LNCAP (cell line): Measurements from ENCODE around the gene TTLL11.

Experiments
- TF ChIP-seq, protein P1 (sequence below): fragments of 450-650 bp; IDR thresholded peaks from 2 replicates; pipeline ENCODE4 v1.5.1; 2017; ENCODE audit warnings: mild to moderate bottlenecking

TTLL11 gene

DNA sequence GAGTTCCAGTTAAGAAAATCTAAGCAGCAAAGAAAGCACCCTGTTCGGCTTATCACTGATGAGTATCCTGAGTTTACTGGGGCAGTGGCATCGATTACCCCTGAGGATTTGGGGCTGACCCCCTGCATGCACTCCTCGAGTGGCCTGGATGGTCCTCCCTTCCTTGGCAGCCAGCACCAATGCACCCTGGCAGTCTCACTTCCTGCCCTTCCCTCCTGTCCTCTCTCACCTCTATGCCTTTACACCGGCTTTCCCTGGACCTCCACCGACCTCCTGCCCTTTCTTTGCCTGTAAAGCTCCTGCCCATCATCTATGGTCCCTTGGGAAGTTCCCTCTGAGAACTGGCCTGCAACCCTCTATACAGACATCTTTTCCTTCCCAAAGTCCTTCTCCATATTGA is 97.1 kb downstream of the TTLL11 start:
- TF ChIP-seq, protein P1, sequence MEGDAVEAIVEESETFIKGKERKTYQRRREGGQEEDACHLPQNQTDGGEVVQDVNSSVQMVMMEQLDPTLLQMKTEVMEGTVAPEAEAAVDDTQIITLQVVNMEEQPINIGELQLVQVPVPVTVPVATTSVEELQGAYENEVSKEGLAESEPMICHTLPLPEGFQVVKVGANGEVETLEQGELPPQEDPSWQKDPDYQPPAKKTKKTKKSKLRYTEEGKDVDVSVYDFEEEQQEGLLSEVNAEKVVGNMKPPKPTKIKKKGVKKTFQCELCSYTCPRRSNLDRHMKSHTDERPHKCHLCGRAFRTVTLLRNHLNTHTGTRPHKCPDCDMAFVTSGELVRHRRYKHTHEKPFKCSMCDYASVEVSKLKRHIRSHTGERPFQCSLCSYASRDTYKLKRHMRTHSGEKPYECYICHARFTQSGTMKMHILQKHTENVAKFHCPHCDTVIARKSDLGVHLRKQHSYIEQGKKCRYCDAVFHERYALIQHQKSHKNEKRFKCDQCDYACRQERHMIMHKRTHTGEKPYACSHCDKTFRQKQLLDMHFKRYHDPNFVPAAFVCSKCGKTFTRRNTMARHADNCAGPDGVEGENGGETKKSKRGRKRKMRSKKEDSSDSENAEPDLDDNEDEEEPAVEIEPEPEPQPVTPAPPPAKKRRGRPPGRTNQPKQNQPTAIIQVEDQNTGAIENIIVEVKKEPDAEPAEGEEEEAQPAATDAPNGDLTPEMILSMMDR: no peak

DNA sequence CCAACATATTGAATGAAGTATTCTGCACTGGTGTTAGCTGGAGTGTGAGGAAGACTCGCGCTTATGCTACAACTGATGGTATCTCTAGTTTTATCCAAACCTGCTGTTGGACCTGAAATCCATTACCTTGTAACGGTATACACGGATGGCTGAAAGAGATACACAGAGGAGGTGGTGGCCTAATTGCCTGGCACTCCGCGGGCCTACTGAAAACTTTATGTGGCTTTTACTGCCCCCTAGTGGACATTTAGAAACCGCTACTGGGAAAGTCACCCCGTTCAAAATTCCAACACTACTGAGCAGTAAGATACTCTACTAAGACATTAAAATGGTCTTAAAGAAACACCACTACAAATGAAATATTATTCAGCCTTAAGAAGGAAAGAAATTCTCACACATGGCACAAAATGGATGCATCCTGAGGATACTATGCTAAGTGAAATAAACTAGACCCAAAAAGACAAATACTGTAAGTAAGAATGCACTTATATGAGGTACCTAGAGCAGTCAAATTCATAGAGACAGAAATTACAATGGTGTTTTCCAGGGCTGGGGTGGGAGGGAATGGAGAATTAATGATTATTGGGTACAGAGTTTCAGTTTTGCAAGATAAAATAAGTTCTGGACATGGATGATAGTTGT is 100.4 kb downstream of the TTLL11 start:
- TF ChIP-seq, protein P1: peak; percentile 71

DNA sequence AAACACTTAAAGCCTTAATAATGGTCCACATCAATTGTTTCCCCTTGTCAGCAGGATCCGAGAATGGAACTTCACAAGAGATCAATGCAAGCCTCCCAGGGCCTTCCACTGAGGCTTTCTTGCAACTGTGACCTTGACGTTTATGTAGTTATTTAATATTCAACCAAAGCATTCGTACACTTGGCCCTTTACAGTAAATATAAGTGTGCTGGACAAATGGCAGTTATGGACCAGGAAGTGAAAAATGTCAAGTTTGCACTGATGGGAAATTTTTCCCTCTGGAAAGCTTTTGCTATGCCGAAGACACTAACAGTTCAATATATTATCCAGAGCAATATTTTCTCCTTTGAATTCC is 101.8 kb downstream of the TTLL11 start:
- TF ChIP-seq, protein P1: no peak

DNA sequence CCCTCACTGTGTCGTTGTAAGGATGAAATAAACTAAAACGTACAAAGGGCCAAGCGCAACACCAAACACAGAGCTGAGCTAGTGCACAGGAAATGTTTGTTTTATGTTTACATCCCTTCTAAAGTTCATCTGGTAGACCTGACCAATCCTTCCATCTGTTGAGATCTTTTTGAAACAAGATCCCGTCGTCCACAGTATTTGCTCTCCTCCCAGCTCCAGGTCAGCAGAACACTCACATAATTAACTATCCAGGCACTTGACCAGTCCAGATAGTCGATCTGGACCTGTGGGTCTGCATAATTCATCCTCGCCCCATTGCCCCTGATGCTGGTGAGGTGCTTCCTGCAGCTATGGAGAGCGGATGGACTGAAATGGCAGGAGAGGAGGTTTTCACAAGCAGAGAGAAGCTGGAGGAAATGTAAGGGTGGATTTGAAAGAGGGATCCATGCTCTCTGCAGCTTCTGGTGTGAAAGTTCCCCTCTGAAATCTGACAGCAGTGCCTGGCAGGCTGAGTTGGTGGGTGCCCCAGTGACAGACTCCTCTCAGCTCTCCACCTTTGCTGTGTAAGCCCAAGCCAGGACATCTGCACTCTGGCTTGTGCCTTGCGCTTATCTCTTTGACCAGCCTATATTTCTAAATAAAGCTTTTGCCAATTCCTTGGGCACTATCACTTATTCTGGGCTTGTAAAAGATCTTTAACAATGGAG is 102.4 kb downstream of the TTLL11 start:
- TF ChIP-seq, protein P1: no peak

DNA sequence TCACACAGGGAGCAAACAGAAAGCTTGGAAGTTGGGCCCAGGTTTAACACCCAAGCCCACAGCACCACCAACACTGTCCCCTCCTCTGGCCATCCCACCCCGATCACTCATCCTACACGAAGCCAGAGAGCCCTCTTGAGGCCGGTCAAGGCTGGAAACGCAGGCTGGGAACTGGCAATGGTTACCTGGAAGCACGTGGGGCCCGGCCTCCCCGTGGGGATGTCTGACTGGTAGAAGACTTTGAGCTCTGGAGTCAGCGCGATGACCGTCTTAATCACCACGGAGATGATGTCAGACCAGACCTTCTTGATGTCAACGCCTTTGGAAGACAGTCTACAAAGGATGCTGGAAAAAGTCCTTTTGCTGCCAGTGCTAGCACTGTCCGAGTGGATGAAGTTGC is 104.1 kb downstream of the TTLL11 start:
- TF ChIP-seq, protein P1: no peak

DNA sequence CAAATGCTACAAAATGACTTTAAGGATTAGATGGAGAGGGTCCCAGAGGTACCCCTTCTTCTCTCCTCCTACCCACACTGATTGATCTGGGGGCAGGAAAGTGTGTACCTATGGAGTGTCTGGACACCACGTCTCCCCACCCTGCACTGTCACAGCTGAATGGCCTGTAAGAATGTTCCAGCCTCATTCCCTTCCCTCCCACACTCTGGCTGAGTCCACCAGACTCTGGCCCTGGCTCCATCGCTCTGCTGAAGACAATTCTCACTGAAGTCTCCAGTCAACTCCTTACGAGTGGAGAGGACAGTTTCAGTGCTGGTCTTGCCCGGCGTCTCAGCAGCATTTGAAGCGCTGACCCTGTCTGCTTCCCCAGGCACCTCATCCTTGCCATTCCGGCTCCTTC is 105.8 kb downstream of the TTLL11 start:
- TF ChIP-seq, protein P1: no peak

DNA sequence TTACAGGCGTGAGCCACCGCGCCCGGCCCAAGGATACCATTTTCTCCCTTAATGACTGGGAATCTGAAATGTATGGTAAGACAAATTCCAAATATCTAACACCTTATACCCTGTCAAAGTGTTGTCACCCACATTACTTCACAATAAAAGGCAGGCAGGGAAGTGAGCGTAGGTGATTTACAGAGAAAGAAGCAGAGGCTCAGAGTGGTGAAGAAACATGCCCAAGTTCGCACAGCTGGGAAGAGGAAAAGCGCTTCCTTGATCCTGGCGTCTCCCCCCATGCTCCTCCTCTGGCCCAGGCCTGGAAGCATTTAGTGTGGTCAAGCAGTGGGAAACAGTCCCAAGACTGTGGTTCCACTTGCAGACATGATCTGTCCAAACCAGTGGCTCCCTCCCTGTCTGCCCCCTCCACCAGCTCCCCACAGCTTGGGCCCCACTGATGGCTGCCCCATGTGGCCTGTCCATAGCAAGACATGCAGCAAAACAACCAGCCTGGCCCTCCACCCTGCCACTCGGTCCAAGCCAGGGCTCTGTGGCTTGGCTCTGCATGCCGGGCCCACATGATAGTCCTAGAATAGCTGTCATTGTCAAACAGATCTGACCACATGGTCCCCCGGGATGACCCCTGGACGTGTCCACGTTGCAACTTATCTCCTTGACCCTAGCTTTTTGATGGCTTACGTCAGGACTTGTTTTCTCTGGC is 107.2 kb downstream of the TTLL11 start:
- TF ChIP-seq, protein P1: no peak
